Testis (tissue), 3 donors: ENCODE data around the gene ELK4. TPM values are rescaled to one million over a fixed set of nuclear protein-coding genes. Genes with fewer than 3 reads are reported as not detected.
A peak's percentile ranks its signal among the peaks of the same experiment; 100 is the strongest.

ENCODE experiments used
- DNase-seq: peaks from one replicate; pipeline ENCODE4 v3.0.0-alpha.2; 2019
- H3K27ac ChIP-seq, 2 donors: fragments of 200-600 bp; sonication (generic); one replicate each; pipeline ENCODE4 v1.5.1; 2019
- H3K27me3 ChIP-seq: fragments of 200-600 bp; sonication (generic); one replicate; pipeline ENCODE4 v1.5.1; 2019
- H3K36me3 ChIP-seq: fragments of 200-600 bp; sonication (generic); one replicate; pipeline ENCODE4 v1.5.1; 2017; ENCODE audit warnings: low read depth; ENCODE audit errors: missing control alignments
- H3K4me1 ChIP-seq: fragments of 200-600 bp; sonication (generic); one replicate; pipeline ENCODE4 v1.5.1; 2019
- H3K4me3 ChIP-seq, 2 donors: fragments of 200-600 bp; sonication (generic); one replicate each; pipeline ENCODE4 v1.5.1; 2017 to 2019
- H3K9me3 ChIP-seq: fragments of 200-600 bp; sonication (generic); one replicate; pipeline ENCODE4 v1.5.1; 2017
- CTCF ChIP-seq, 3 experiments: fragments of 450-650 bp in 2 of 3; fragments of 200-600 bp in 1 of 3; sonication (generic) in 1 of 3; IDR thresholded peaks; one replicate each; pipeline ENCODE4 v1.5.1; 2016 to 2019; ENCODE audit warnings: antibody characterized with exemption in 3 of 3, mild to moderate bottlenecking in 2 of 3, moderate library complexity in 1 of 3
- POLR2A ChIP-seq: fragments of 450-650 bp; IDR thresholded peaks from one replicate; pipeline ENCODE4 v1.6.1; 2017; ENCODE audit warnings: antibody characterized with exemption, mild to moderate bottlenecking, moderate library complexity
- WGBS, 2 donors: methylation state at CpG; one replicate each; pipeline ENCODE4 v1.1.5; 2018; 5-methylcytosine and 5-hydroxymethylcytosine counted together
- intact Hi-C: fragments of 100-400 bp; cut with DNase I; formaldehyde crosslinking; loops from one replicate; pipeline ENCODE4 v1.15.1; 2023; ENCODE audit warnings: low total_unique reads
- polyA plus RNA-seq: library from polyadenylated mRNA; stranded (reverse); fragments of 350-450 nt; fragmentation: Illumina TruSeq; extraction: RNeasy Lipid Tissue Mini Kit (QIAGEN cat#74804); gene quantifications from one replicate; pipeline ENCODE4 v1.2.3, GENCODE V29; 2014; ENCODE audit warnings: low read depth, low replicate concordance; ENCODE audit not compliant: insufficient read depth
- total RNA-seq, 2 donors: library from RNA; depleted of rRNA; stranded (reverse); fragments of >200 nt; gene quantifications; one replicate each; pipeline ENCODE4 v1.2.3, GENCODE V29; 2016

The ELK4 gene
- total and polyA plus RNA-seq, 3 donors from 2014 or later, result 20.4 to 25.4 (median 20.5) TPM

GRCh38 chr1:205631010-205631767 is 622 bp downstream of the ELK4 start:
- Histone ChIP-seq H3K9me3 (no peaks in the 10 kb centered on the region), H3K4me3 (peak overlapping the region; percentile 79 to 89), H3K27ac (peak overlapping the region; percentile 85 to 95), H3K4me1 (peaks cover 21% of the 10 kb centered on the region), H3K27me3 (no peaks in the 10 kb centered on the region), H3K36me3 (no peaks in the 10 kb centered on the region)
- DNase-seq, result peak; percentile 71
- intact Hi-C loops, result no loop called here
- WGBS, 2 donors, result 0% methylated on average over 17 to 40 of the region's 81 CpGs
- TF ChIP-seq POLR2A, result no peak
- TF ChIP-seq CTCF (IDR thresholded peaks at IDR 0.05), result no peak

GRCh38 chr1:205630651-205631009 is 1.2 kb downstream of the ELK4 start:
- 4 to 10% methylated on average over 3 of the region's 3 CpGs for WGBS, 2 donors
- H3K27me3 ChIP-seq, result no peaks in the 10 kb centered on the region
- intact Hi-C loops, result no loop called here
- DNase-seq, result no peak
- no peak for TF ChIP-seq POLR2A
- no peak for TF ChIP-seq CTCF (IDR thresholded peaks at IDR 0.05)
- peak overlapping the region; percentile 79 to 89 for H3K4me3 ChIP-seq
- no peaks in the 10 kb centered on the region for H3K36me3 ChIP-seq
- H3K4me1 ChIP-seq, result peaks cover 21% of the 10 kb centered on the region
- H3K27ac ChIP-seq, result peak overlapping the region; percentile 85 to 95
- H3K9me3 ChIP-seq, result no peaks in the 10 kb centered on the region

- TF ChIP-seq CTCF (IDR thresholded peaks at IDR 0.05), result no peak
- Histone ChIP-seq H3K27ac (peak overlapping the region in 1 of 2 donors; percentile 95), H3K4me1 (peaks cover 21% of the 10 kb centered on the region), H3K9me3 (no peaks in the 10 kb centered on the region), H3K36me3 (no peaks in the 10 kb centered on the region), H3K4me3 (no peak overlapping the region), H3K27me3 (no peaks in the 10 kb centered on the region)
- no peak for DNase-seq
- intact Hi-C loops, result no loop called here
- WGBS, 2 donors, result 3 to 8% methylated on average over 3 of the region's 3 CpGs
These were observed 1.6 kb downstream of the ELK4 start for GRCh38 chr1:205630241-205630640.

GRCh38 chr1:205629751-205630150 is 2.1 kb downstream of the ELK4 start:
- 41 to 56% methylated on average over 6 of the region's 6 CpGs for WGBS, 2 donors
- no peak overlapping the region for H3K4me3 ChIP-seq
- TF ChIP-seq CTCF (IDR thresholded peaks at IDR 0.05) (no peak), POLR2A (no peak)

GRCh38 chr1:205627956-205628355 is 3.9 kb downstream of the ELK4 start:
- no peaks in the 10 kb centered on the region for H3K36me3 ChIP-seq
- WGBS, 2 donors, result 72 to 73% methylated on average over 8 of the region's 8 CpGs
- H3K4me1 ChIP-seq, result peaks cover 19% of the 10 kb centered on the region
- no peaks in the 10 kb centered on the region for H3K27me3 ChIP-seq
- DNase-seq, result no peak
- intact Hi-C loops, result no loop called here
- no peak overlapping the region for H3K4me3 ChIP-seq
- TF ChIP-seq CTCF (IDR thresholded peaks at IDR 0.05) (no peak), POLR2A (no peak)
- no peaks in the 10 kb centered on the region for H3K9me3 ChIP-seq
- no peak overlapping the region for H3K27ac ChIP-seq

More at GRCh38 chr1:205629751-205630150, 2.1 kb downstream of the ELK4 start:
- no peaks in the 10 kb centered on the region for H3K27me3 ChIP-seq
- DNase-seq, result no peak
- H3K36me3 ChIP-seq, result no peaks in the 10 kb centered on the region
- no peak overlapping the region for H3K27ac ChIP-seq
- intact Hi-C loops, result no loop called here
- H3K9me3 ChIP-seq, result no peaks in the 10 kb centered on the region
- H3K4me1 ChIP-seq, result peaks cover 21% of the 10 kb centered on the region
